Ramos (cell line): Measurements from ENCODE around the gene KLF11.
"Not testable (repeated sequence)": the region's sequence is repeated elsewhere in the genome, so short reads cannot be mapped to it uniquely, and the experiment has no call there.

Experiments
- in situ Hi-C: fragments of 300-500 bp; cut with MboI; formaldehyde crosslinking; loops from one replicate; pipeline ENCODE4 v1.14.3; 2022; ENCODE audit warnings: low sequenced_read_pairs; ENCODE audit not compliant: unreplicated experiment

KLF11 gene

DNA sequence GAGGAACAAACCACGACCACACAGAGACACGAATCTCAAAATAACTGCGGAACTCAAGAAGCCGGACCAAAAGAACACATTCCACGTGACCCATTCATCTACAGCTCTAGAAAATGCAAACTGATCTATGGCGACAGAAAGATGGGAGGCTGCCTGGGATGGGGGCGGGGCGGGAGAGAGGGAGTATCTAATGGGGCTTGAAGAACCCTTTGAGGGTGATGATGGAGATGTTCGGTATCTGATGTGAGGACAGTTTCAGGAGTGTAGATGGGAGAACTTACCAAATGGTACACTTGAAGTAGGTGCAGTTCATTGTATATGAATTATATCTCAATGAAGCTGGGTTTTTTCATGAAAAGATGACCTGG lies 34.6 kb upstream of the KLF11 start:
- in situ Hi-C loops: no loop called here

DNA sequence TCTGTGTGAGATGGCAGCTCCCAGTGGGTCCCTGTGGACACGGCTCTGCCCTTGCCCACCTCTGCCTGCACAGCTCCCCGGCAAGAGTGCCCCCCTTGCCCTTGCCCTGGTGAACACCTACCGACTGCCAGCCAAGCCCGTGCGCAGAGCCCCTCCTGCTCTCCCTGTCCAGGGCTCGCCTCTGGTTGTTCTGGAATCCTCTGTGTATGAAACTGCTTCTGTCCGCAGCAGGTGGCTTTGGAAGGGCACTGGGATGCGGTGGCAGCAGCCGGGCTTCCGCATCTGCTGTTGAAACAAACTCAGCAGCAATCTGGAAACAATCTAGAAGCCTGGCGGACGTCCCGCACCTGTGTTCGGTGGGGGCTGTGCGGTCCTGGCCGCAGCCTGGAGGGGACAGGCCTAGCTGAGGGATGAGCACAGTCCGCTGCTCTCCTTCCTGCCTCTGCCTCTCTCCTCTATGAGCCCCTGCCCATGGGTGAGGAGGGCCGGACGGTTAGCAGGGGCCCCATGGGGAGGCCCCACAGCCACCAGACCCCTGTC lies 34.0 kb upstream of the KLF11 start:
- in situ Hi-C loops: no loop called here

DNA sequence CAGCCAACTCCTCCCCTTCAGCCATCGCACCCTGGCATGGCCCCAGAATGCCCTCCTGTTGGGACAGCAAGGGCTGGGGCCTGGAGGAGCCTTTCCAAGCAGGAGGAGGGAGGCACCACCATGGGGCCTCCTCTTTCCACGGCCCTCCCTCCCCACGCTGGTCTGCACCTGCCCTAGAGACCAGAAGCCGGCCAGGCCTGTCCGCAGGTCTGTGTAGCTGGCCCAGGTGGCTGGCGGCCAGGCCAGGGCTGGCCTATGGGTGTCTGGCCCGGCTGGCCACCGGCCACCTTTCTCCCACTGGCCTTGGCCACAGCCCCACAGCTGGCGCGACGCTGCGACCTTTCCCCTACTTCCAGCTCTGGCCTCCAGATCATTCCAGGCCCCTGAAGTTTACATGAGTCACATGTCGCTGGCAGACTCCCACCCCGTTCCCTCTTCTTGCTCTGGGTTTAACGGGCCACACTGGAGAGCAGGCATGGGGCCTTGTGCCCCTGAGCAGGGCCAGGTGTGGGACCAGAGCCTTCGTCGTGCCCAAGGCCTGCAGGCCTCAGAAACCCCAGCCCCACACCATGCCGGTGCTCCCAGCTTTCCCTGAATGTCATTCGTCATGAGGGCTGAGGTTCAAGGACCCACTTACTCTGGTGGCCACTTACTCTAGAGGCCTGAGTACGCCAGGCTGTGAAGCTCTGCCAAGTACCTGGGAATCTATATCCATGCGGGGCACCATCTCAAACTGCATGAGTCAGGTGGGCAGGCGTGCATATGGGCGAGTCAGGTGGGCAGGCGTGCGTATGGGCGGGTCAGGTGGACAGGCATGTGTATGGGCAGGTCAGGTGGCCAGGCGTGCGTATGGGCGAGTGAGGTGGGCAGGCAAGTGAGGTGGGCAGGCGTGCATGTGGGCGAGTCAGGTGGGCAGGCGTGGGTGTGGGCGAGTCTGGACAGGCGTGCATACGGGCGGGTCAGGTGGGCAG lies 33.3 kb upstream of the KLF11 start:
- in situ Hi-C loops: no loop called here

DNA sequence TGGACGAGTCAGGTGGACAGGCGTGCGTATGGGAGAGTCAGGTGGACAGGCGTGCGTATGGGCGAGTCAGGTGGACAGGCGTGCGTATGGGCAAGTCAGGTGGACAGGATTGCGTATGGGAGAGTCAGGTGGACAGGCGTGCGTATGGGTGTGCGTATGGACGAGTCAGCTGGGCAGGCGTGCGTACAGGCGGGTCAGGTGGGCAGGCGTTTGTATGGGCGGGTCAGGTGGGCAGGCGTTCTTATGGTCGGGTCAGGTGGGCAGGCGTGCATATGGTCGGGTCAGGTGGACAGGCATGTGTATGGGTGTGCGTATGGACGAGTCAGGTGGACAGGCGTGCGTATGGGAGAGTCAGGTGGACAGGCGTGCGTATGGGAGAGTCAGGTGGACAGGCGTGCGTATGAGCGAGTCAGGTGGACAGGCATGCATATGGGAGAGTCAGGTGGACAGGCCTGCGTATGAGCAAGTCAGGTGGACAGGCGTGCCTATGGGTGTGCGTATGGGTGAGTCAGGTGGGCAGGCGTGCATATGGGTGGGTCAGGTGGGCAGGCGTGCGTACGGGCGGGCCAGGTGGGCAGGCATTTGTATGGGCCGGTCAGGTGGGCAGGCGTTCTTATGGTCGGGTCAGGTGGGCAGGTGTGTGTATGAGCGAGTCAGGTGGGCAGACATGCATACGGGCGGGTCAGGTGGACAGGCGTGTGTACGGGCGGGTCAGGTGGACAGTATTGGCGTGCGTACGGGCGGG lies 32.3 kb upstream of the KLF11 start:
- in situ Hi-C loops: not testable (repeated sequence)

DNA sequence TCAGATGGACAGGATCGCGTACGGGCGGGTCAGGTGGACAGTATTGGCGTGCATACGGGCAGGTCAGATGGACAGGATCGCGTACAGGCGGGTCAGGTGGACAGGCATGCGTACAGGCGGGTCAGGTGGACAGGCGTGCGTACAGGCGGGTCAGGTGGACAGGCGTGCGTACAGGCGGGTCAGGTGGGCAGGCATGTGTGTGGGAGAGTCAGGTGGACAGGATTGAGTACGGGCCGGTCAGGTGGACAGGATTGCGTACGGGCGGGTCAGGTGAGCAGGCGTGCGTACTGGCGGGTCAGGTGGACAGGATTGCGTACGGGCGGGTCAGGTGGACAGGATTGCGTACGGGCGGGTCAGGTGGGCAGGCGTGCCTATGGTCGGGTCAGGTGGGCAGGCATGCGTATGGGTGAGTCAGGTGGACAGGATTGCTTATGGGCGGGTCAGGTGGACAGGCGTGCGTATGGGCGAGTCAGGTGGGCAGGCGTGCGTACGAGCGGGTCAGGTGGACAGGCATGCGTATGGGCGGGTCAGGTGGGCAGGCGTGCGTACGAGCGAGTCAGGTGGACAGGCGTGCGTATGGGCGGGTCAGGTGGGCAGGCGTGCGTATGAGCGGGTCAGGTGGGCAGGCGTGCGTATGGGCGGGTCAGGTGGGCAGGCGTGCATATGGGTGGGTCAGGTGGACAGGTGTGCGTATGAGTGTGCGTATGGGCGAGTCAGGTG lies 31.6 kb upstream of the KLF11 start:
- in situ Hi-C loops: not testable (repeated sequence)

DNA sequence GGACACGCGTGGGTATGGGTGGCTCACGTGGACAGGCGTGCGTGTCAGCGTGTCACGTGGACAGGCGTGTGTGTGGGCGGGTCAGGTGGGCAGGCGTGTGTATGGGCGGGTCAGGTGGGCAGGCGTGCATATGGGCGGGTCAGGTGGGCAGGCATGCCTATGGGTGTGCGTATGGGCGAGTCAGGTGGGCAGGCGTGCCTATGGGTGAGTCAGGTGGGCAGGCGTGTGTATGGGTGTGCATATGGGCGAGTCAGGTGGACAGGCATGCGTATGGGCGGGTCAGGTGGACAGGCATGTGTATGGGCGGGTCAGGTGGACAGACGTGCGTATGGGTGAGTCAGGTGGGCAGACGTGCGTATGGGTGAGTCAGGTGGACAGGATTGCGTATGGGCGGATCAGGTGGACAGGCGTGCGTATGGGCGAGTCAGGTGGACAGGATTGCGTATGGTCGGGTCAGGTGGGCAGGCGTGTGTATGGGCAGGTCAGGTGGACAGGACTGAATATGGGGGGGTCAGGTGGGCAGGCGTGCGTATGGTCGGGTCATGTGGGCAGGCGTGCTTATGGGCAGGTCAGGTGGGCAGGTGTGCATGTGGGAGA lies 30.9 kb upstream of the KLF11 start:
- in situ Hi-C loops: not testable (repeated sequence)

DNA sequence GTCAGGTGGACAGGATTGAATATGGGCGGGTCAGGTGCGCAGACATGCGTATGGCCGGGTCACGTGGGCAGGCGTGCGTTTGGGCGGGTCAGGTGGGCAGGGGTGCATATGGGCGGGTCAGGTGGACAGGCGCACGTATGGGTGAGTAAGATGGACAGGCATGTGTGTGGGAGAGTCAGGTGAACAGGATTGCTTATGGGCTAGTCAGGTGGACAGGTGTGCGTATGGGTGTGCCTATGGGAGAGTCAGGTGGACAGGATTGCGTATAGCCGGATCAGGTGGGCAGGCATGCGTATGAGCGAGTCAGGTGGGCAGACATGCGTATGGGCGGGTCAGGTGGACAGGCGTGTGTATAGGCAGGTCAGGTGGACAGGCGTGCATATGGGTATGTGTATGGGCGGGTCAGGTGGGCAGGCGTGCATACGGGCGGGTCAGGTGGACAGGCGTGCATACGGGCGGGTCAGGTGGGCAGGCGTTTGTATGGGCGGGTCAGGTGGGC lies 30.3 kb upstream of the KLF11 start:
- in situ Hi-C loops: no loop called here

DNA sequence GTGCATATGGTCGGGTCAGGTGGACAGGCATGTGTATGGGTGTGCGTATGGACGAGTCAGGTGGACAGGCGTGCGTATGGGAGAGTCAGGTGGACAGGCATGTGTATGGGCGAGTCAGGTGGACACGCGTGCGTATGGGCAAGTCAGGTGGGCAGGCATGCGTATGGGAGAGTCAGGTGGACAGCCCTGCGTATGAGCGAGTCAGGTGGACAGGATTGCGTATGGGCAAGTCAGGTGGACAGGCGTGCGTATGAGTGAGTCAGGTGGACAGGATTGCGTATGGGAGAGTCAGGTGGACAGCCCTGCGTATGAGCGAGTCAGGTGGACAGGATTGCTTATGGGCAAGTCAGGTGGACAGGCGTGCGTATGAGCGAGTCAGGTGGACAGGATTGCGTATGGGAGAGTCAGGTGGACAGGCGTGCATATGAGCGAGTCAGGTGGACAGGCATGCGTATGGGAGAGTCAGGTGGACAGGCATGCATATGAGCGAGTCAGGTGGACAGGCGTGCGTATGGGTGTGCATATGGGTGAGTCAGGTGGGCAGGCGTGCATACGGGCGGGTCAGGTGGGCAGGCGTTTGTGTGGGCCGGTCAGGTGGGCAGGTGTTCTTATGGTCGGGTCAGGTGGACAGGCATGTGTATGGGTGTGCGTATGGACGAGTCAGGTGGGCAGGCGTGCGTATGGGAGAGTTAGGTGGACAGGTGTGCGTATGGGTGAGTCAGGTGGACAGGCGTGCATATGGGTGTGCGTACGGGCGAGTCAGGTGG lies 29.5 kb upstream of the KLF11 start:
- in situ Hi-C loops: not testable (repeated sequence)

DNA sequence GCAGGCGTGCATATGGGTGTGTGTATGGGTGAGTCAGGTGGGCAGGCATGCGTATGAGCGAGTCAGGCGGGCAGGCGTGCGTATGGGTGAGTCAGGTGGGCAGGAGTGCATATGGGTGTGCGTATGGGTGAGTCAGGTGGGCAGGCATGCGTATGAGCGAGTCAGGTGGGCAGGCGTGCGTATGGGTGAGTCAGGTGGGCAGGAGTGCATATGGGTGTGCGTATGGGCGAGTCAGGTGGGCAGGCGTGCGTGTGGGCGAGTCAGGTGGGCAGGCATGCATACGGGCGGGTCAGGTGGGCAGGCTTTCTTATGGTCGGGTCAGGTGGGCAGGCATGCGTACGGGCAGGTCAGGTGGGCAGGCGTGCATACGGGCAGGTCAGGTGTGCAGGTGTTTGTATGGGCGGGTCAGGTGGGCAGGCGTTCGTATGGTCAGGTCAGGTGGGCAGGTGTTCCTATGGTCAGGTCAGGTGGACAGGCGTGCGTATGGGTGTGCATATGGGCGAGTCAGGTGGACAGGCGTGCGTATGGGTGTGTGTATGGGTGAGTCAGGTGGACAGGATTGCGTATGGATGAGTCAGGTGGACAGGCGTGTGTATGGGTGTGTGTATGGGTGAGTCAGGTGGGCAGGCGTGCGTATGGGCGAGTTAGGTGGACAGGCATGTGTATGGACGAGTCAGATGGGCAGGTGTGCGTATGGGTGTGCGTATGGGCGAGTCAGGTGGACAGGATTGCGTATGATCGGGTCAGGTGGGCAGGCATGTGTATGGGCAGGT lies 28.7 kb upstream of the KLF11 start:
- in situ Hi-C loops: no loop called here

DNA sequence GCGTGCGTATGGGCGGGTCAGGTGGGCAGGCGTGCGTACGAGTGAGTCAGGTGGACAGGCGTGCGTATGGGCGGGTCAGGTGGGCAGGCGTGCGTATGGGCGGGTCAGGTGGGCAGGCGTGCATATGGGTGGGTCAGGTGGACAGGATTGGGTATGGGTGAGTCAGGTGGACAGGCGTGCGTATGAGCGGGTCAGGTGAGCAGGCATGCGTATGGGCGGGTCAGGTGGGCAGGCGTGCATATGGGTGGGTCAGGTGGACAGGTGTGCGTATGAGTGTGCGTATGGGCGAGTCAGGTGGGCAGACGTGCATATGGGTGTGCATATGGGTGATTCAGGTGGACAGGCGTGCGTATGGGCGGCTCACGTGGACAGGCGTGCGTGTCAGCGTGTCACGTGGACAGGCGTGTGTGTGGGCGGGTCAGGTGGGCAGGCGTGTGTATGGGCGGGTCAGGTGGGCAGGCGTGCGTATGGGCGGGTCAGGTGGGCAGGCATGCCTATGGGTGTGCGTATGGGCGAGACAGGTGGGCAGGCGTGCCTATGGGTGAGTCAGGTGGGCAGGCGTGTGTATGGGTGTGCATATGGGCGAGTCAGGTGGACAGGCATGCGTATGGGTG lies 27.9 kb upstream of the KLF11 start:
- in situ Hi-C loops: not testable (repeated sequence)

DNA sequence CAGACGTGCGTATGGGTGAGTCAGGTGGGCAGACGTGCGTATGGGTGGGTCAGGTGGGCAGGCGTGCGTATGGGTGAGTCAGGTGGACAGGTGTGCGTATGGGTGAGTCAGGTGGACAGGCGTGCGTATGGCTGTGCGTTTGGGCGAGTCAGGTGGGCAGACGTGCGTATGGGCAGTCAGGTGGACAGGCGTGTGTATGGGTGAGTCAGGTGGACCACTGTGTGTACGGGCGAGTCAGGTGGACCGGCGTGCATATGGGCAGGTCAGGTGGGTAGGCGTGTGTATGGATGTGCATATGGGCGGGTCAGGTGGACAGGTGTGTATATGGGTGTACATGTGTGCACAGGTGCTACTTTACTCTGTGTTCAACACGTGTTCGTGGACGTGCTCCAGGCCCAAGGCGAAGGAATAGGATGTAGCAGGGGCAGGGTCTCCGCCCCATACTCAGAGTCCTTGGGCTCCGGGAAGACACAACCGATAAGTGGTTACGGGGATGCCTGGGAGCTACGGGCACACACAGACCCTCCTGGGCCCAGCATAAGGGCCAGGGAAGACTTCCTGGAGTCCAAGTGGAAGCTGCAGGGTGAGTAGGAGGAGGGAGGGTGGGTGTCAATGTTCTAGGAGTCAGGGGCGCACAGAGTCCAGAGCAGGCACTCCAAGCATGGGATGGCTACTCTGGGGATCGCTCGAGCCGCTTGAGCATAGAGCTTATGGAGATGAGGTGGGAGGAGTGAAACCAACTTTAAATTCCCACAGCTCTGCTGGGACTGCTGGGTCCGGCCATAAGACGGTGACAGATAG lies 27.1 kb upstream of the KLF11 start:
- in situ Hi-C loops: no loop called here

DNA sequence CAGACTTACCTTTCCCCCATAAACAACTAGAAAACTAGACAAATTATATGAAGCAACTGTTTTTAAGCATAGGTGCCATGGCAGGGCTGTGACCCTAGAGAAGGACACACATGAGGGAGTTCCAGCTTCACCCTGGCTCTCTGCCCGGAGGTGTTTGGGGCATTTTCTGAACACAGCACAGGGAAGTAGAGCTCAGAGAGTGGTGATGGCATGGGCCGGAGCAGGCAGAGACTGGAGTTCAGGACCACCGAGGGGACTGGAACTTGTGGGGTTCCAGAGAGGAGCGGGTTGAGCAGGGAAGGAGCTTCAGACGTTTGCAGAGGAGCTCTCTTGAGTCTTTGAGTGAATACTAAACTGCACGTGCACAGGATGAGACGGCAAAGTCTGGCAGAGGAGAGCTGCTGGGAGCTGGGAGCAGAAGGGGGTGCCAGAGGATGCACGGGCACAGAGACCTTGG lies 26.5 kb upstream of the KLF11 start:
- in situ Hi-C loops: no loop called here

DNA sequence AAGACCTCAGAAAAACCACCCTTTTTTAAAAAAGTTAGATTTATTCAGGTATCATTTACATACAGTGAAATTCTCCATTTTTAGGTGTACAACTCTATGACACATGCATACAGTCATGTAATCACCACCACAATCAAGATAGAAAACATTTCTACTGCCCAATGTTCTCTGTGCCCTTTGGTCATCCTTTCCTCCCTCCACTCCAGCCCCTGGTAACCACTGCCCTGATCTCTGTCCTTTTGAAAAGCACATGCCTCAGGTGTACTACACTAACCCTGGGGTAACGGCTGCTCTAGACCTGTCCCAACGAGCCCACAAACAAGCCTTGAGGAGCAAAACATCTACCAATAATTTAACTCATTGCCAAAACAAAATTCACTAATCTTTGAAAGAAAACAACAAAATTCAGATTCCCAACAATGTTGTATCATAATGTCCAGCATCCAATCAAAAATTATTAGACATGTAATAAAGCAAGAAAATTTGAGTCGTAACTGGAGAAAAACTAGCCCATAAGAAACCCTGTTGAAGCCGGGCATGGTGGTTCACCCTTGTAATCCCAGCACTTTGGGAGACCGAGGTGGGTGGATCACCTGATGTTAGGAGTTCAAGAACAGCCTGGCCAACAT lies 25.9 kb upstream of the KLF11 start:
- in situ Hi-C loops: no loop called here

DNA sequence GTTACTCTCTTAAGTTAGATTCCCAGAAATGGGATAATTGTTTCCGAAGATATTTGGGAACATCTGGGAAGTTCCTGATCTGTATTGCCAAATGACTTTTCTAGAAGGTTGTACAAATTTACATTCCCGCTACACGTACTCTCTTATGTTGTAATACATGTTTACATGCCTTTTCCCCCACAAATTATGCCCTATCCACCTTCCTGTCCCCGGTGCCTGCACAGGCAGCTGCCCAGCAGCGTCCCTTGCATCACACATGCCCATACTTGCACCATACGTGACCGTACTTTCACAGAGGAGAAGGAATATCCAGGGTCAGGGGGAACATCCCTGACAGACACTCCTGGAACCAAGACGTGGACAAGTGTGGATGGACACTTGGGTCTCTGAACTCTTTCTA lies 24.2 kb upstream of the KLF11 start:
- in situ Hi-C loops: no loop called here

DNA sequence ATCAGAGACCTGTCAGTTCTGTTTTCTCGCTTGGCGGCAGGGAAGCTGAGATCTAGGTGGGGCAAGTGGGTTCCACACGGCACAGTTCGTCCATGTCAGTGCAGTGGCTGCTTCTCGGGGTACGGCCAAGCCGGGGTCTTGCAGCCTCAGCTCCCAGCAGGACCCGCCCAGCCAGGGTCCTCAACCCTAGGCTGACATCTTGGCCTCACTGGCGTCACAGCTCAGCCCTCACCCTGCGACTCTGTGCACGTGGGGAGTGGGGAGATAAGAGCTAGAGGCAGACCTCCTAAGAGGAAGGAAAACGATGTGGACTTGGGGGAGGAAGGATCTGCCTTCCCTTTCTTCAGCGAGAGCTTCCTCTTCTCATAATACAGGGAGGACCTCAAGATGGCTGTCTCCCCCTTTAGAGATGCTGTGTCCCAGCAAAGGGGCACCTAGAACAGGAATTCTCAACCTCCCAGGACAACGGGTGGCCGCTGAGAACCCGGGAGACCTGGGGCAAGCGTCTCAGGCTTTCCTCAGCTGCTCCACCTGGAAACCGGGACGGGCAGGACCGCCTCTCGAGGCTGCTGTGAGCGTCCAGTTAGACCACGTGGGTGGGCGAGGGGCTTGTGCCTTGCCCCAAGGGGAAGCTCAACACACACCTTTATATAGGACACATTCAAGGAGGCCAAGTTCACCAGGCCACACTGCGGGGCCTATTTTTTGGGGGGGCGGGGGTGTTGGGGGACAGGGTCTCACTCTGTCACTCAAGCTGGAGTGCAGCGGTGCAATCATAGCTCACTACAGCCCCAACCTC lies 23.5 kb upstream of the KLF11 start:
- in situ Hi-C loops: no loop called here

DNA sequence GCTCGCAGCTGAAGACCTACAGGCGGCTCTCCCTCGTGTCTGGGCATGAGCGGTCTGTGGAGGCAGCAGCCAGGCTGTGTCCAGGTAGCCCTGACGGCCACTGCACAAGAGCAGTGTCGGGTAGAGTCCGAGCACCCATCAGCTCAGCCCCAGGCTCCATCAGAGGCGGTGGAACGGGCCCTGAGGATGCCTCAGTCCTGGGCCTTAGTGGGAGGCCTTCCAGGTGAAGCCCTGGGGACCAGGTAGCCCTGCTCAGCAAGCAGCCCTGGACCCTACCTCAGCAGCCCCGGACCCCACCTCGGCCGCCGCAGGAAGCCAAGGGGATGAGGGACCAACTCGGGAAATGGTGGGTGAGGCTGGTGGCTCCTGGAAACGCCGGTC lies 21.3 kb upstream of the KLF11 start:
- in situ Hi-C loops: no loop called here
